Esophagus muscularis mucosa (tissue), 3 donors: Measurements from ENCODE around the gene LETM1.

ENCODE experiments used
- CTCF ChIP-seq, 3 experiments: fragments of 200-600 bp in 2 of 3; fragments of 450-650 bp in 1 of 3; sonication (generic) in 2 of 3; IDR thresholded peaks; one replicate each; pipeline ENCODE4 v1.5.1; 2017 to 2019; ENCODE audit warnings: antibody characterized with exemption in 3 of 3, mild to moderate bottlenecking in 2 of 3, moderate library complexity in 1 of 3
- POLR2A ChIP-seq: fragments of 450-650 bp; IDR thresholded peaks from one replicate; pipeline ENCODE4 v1.6.1; 2017; ENCODE audit warnings: antibody characterized with exemption, moderate library complexity, mild to moderate bottlenecking, low read depth

GRCh38 chr4:1821679-1822567 lies 34.0 kb downstream of the LETM1 start:
- TF ChIP-seq CTCF (IDR thresholded peaks at IDR 0.05) = no peak
- no peak for TF ChIP-seq POLR2A
